Medulla oblongata (tissue), 1 donor: ENCODE results near the gene FAM234B.
"Not testable (repeated sequence)": the region's sequence is repeated elsewhere in the genome, so short reads cannot be mapped to it uniquely, and the experiment has no call there.

Experiments used
- DNase-seq: peaks from one replicate; pipeline ENCODE4 v3.0.0-alpha.2; 2015; ENCODE audit errors: extremely low spot score

The FAM234B gene

DNA sequence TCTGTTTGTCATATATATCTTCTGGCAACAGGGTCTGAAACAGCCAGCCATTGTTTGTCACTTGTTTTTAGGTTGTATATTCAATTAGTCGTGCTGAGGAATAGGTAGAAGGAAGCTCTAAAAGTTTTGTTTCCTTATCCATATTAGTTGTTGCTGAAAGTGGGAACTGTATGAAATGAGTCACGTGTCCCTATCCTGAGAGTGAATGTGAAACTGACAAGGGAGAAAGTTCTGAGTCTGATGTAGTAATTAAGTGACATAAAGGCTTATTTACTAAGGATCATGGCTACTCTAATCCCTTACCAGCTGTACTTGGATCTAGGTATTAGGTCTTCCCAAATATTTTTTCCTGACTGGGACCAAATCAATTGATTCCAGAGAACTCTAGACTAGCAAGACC, 16.4 kb downstream of the FAM234B start:
- DNase-seq, result no peak

DNA sequence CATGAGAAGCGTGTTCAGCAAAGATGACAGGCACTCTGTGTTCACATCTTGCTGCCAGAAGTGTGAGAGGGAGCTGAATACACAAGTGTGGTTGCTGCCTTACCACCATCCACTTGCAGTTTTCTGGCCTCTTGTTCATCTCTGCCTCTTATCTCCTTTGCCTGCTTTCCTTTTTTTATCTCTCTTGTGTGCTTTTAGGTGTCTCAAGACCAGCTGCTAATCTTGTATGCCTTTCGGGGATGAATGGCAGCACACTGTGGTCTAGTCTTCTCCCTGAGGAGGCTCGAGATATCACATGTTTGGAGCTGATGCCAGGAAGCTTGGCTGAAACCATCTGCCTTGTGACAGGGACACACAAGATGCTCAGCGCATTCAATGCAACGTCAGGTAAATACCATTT, 17.2 kb downstream of the FAM234B start:
- DNase-seq, result no peak

DNA sequence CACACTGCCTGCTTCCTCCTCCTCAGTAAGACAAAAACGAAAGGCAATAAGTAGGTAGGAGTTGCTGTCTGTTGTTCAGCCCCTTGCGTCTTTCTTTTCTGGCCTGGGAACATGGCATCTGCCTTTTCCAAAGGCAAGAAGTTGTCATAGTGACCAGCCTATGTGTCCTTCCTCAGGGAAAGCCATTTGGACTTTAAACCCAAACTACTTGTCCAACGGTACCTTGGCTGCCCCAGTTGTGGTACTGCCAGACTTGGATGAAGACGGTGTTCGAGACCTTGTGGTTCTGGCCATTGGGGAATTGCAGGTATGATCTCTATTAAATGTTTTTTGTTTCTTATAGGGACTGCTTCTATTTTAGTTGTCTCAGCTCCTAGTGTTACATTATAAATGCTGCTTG, 18.5 kb downstream of the FAM234B start:
- peak; percentile 57 for DNase-seq

DNA sequence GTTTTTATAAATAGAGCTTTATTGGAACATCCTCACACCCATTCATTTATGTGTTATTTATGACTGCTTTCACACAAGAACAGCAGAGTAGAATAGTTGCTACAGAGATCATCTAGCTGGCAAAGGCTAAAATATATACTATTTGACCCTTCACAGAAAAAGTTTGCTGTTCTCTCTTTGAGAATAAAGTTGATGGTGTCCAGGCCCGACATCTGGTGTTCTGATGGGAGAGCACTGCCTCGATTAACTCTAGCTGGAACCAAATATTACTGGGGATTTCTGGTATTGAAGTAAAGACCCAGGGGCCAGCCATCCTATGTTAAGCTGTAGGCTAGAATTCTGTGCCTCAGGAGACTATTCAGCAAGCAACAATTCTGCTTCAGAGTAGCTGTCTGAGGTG, 21.8 kb downstream of the FAM234B start:
- DNase-seq, result no peak

DNA sequence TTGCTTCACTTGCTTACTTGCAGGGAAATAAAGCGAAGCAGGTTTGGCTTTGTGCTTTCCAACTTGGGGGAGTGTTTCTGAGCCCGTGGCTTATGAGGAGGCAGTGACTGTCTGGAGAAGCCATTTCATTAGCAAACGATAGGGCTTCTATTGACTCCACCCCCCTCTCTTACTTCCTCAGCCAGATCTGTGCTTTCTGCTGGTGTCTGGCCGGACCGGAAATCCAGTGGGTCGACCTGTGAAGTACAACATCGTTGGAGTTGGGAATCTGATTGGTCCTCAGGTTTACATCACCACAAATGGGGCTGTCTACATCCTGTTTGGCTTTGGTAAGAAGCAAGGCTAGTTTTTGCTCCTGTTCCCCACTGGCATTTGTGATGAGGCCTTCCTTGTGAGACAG, 22.3 kb downstream of the FAM234B start:
- DNase-seq, result no peak

DNA sequence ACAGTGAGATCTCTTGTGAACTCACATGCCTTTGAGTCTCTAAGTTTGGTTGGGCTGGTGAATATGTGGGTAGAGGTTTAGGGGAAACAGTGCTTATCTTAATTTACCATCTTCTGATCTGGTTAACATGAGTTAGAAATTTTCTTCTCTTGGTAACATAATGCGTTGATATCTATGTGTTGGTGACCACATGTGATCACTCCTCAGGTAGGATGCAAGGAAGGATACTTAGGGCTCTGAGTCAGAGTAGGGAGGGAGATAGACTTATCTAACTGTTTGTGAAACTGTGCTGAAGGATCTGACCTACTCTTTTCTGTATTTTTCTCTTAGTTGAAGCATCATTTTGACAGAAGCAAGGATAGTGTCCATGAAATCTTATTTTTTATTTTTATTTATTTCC, 23.1 kb downstream of the FAM234B start:
- no peak for DNase-seq

DNA sequence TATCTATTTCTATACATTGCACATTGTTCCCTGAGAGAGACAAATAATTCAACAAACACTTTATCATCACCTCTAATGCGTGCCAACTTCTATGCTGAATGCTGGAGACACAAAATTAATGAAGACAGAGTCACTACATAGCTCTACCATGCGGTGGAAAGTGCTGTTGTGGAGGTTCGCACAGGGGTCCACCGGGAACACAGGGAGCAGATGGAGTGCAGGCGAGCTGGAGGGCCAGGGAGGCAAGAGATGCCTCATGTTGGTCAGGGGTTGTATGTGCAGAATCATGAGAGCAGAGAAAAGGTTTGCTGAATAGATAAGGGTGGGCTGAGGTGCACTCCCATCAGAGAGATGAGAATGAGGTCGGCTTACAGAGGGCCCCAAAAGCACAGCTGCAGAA, 25.2 kb downstream of the FAM234B start:
- DNase-seq, result no peak

DNA sequence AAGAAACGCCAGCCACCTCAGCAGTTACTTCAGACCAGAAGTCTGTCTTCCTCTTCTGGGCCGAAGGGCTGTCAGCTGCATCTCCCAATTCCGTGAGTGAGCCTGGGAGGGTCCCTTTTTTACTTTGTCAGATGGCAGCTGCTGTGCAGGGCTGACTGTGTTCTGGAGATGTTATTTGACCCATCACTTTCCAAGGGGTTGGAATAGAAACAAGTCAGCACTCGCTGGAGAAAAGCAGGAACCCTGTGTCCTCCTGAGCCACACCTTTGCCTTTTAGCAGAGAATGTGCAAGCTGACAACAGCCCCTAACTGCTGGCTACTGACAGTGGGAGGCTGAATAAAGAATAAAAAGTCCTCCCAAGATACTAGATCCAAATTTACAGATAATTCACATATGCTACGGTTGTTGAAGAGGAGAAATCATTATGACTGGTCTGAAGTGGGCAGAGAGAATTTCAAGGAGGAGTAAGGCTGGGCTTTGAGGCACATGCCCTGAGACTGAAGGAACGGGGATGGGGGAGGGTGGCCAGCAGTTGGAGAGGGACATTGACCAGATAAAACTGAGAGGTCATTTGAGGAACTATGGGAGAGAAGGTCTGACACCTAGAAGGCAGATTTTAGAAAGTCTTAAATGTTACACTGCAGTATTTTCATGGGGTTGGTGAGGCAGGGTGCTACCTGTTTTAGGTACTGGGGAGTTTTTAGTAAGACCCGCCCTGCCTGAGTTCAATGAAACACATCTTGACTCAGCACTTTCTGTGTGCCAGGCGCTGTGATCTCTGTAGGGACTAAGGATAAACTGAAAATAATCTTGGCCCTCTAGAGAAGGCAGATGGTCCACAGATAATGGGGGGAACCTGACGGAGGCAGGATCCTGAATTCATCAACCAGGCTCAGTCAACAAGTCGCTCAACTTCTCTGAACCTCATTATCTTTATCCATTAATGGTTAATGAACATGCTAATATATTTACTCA, 27.4 kb downstream of the FAM234B start:
- DNase-seq, result no peak

DNA sequence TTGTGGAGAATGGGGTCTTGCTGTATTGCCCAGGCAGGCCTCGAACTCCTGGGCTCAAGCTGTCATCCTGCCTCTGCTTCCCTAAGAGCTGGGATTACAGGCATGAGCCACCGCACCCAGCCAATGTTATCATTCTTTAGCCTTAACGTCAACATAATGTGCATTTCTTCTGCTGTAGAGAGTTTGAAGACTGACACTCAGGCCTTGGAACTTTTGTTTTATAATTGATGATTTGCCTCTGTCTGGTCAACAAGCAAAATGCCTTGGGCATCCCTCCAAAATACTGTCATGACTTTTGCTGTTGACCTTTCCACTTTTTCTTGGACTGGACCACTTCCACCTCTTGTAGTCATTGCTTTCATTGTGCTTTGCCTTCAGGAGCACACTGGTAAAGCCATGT, 29.0 kb downstream of the FAM234B start:
- DNase-seq, result no peak

DNA sequence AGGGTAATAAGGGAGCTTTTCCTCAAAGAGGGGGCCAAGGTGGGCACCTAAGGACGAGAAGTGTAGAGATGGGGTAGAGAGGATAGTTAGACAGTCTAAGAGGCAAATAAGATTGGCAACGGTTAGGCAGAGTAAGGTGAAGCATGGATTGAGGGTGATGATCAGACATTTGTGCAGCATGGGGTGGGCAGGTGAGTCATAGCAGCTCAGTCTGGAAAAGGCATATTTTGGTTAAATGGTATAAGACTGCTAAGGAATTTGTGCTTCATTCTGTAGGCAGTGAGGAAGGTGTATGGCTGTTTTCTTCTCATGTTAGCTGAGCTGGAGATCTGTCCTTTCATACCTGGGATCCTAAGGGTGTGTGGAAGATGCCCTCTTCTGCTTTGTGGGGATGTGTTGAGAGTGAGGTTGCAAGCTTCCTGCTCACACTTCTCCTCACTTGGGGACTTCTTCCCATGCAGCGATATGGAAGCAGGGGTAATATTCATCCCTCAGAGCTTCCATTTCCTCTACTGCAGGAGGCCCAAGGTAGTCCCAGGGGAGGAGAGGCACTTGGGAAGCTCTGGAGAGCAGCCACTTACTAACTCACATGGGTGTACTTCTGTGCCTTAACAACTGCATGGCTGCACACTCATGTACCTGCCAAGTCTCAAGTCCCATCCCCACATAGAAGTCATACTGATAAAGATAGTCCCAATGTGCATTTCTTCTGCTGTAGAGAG, 30.4 kb downstream of the FAM234B start:
- no peak for DNase-seq

DNA sequence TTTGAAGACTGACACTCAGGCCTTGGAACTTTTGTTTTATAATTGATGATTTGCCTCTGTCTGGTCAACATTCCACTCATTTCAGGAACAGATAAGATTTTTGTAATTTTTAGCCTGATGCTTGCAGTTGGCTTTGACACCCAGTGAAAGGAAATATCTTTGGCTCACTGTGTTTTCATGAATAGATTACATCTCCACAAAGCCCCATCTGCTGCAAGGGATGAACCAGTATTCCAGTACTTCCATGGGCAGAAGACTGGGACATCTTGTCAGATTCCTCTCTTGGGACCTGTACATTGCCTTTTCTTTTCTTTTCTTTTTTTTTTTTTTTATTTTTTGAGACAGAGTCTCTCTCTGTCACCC, 30.9 kb downstream of the FAM234B start:
- DNase-seq, result no peak

DNA sequence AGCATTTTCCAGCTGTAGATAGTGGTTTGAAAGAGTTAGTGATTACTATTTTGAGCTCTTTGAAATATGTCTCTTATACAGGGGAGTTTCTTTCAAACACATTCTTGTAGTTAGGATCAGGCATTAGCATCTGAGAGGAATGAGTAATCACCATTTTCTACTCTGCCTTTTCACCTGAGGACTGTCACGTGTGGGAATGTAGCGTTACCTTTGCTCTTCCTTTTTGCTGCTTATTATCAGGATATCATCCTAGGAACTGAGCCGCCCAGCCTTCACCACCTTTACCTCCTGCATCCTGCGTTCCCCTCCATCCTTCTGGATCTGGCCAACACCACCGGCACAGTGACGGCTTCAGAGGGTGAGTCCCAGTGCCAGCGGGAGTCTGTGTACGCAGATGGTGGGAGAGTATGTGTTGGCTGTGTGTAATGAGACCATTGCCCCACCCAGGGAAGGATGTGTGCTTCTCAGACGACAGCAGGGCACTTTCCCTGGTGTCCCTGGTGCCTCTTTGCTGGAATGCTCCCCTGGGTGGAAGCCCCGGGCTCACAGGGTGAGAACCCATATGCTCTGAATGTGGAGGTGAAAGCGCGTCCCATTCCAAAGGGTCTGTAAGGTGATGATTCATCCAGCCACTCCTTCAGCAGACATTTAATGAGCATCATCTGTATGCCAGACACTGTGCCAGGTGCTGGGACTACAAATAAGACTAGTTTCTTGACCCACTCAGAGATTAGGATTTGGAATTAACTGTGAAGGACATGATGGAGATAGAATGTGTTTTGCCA, 31.8 kb downstream of the FAM234B start:
- no peak for DNase-seq

DNA sequence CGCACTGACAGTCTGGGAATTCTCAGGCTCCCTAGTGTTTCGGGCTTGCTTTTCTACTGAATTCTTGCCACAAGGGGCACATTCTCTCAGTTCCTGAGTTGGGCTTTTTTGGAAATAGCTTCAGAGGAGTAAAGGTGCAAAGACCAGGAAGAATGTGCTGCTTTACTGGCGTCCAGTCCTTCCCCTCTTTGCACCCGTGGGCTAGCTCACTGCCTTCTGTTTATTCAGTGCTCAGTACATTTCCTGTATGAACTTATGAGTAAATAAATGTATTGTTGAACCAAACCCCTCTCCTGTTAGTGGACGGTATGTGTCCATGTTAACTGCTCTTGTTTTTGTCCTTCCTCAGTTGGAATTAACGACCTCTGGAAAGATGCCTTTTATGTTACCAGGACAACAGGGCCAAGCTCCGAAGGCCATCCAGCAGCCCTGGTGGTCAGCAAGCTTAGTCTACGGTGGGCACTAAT, 35.3 kb downstream of the FAM234B start:
- DNase-seq, result no peak

DNA sequence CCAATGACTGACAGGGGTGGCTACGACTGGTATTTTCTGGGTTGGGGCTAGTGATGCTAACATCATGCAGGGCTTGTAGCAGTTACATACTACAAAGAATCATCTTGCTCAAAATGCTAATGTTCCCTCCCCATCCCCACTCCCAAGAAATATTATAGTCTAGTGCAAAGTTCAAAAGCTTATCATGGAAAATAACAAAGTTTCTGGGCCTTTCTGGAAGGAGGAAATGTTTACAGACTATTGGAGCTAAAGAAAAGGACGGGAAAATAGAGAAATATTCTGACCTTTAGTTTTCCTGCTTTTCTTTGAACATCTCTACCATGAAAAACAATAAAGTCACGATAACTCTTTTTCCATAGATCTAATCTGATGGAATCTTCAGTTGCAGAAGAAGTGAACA, 36.1 kb downstream of the FAM234B start:
- DNase-seq, result no peak

DNA sequence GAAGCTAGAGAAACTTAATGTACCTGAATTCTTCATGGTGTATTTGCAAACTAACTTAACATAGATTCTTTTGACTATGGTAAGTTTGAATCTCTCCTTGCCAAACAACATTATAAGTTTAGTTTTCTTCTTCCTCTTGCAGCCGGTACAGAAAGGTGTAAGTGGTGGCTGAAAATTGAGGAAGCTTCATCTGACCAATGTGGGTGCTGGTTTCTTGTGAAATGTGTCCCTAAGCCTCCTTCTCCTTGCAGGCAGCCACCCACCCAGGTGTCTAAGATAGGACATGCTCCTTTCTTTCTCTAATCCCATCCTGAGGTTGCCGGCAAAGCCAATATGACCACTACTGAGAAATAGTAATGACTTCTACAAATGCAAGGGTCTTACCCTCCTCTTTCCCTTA, 38.7 kb downstream of the FAM234B start:
- no peak for DNase-seq

DNA sequence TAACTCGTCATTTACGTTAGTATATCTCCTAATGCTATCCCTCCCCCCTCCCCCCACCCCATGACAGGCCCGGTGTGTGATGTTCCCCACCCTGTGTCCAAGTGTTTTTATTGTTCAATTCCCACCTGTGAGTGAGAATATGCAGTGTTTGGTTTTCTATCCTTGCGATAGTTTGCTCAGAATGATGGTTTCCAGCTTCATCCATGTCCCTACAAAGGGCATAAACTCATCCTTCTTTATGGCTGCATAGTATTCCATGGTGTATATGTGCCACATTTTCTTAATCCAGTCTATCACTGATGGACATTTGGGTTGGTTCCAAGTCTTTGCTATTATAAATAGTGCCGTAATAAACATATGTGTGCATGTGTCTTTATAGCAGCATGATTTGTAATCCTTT, 39.5 kb downstream of the FAM234B start:
- DNase-seq, result not testable (repeated sequence)

DNA sequence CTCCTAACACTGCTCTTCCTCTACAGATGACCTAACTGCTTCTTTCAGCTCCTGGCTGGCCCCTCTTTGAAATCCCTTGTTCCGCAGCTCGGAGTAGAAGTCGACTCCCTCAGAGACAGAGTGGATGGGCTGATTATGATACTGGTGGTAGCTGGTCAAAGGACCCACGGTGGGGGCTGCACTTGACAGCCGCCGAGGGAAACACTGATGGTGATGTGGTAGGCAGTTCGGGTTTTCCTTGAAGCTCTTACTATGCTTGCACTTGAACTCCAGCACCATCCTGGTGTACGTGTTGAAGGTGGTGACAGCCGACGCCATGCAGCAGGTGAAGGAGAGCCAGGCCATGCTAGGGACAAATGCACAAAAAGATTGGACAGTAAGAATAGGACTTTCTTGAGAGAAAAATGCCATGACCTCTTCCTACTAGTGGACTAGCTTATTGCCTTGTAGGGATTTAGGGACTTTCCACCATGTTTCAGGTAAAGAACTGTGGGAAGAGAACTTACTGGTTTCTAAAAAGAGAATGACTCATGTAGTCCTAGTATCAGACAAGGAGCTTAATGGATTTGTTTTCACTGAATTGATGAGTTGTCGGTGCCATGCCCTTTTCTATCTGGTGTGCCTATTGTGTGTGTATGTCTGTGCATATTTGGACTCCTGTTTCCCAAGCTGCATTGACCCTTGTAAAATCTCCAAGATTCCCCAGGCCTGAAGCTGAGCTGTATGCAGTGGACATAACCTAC, 40.9 kb downstream of the FAM234B start:
- DNase-seq, result no peak

DNA sequence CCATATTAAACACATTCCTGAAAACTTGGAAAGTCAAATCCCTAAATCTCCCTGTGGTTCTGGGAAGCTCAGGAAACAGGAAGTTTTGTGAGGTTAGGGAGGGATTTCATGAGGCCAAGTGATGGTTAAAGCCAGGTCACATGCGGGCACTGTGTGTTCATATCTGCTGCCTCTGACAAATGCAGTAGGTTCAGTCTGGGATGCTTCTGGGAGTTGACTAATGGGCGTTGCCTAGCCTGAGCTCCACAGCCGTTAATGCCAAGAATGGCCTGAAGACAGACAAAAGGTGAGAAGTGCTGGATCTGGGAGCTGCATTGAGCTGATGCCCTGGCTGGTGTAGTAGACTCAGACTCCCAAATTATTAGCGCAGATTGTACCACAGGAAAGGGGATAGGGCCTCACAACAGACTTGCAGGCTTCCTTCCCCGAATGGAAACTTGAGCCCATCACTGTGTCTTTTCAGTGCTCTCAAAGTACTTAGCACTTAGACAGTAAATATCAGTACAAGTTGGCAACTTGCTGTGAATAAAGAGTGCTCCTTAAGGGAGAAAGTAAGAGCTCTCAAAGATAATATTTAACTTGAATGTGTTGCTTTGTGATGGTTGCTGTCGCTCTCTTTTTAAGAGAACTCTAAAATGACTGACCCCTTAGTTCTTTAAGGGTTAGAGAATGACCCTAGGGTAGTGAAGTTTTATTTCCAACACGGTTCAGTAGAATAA, 41.9 kb downstream of the FAM234B start:
- DNase-seq, result no peak

DNA sequence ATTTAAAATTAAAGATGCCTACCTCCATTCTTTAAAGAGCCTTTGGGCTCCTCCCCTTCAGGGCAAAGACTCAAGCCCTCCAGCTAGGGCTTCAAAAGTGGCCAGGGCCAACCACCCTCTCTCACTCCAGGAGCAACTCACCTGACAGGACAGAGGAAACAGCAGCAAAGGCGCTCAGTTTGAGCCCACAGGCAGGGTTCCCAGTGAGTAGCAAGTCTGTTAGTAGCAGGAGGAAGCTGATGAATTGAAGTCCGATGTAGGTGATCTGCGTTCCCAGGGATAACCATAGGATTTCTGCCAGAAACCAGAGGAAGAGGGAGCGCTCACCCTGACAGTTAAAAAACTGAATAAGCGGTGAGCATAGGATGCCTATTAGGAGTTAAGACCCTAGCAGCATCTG, 43.6 kb downstream of the FAM234B start:
- no peak for DNase-seq

DNA sequence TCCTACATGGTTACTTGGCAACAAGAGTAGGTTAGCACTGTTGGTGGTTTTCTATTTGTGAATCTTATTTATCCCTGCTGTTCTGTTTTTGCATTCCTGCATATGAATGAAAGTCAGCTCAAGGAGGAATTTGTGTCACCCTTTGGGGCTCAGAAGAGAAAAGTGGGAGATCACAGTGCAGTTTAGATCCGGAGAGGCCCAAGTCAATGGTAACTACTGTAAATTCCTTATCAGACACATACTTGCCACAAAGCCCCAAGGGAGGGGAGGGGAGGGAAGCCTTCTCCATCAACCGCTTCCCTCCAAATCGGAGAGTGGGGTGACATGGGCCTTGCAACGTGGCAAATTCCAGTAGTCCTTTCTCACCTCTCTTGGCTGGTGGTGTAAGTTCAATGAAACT, 44.3 kb downstream of the FAM234B start:
- DNase-seq, result no peak

DNA sequence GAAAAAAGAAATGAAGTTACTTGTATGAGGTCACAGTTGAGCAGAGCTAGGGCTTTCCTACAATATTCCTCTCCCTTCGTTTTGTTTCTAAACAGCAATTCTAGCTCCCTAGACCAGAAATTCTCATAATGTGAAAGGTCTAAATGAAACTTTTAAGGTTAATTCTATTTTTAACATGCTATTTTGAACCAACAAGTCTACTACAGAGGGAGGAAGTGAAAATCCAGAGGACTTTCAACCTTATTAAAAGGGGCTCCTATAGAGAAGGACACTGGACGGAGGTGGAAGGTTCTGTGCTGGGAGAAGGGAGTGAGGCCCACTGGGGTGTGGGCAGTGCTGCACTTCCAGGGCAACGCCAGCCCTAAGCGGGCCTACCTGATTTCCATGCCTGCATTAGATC, 45.9 kb downstream of the FAM234B start:
- DNase-seq, result no peak
